A673 (cell line): Measurements from ENCODE around the gene FBXW8.

ENCODE experiments used
- EZH2 ChIP-seq: fragments of 200-600 bp; sonication (generic); IDR thresholded peaks from 2 replicates; pipeline ENCODE4 v1.6.1; 2017; ENCODE audit warnings: borderline replicate concordance, low read depth, mild to moderate bottlenecking, mixed read lengths, antibody characterized with exemption, low read length; ENCODE audit not compliant: poor library complexity, severe bottlenecking
- TF ChIP-seq, protein P1 (sequence below): fragments of 300-800, 200-600 bp; sonication (generic); conservative IDR thresholded peaks from 2 replicates; pipeline ENCODE4 v1.5.1; 2017; ENCODE audit warnings: low read depth, mild to moderate bottlenecking, antibody characterized with exemption, low read length, moderate library complexity, mixed read lengths

DNA sequence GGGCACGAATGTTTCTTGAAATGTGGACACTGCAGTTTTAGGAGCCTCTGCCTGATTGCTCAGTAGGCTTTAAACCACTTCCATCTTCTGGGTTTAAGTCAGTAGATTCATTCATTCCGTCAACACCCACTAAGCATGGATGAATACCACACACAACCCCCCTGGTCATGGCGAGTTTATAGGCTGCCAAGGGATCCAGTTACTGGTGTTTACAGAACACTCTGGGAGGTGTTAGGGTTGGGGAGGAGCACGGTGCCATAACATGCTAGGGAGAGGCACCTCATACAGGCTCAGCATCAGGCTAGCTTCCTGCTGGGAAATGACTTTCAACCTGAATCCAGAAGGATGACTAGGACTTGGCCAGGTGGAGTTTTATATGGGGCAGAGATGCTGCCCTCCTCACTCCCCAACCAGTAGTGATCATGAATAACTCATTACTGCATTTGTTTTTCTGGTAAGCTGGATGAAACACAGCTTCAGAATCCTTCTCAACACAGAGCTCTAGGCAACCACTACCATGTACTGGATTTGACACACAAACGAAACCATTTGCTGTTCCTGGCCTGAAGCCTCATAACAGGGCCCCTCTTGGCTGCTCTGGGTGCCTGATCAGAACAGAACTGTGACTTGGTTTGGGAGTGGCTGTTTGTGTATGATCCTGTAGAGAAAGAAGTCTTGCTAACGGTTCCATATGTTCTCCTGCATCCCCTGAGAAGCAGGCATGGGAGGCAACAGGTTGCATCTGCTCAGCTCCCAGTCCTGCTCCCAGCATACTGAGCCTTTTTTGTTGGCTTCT is 47.9 kb downstream of the FBXW8 start:
- TF ChIP-seq, protein P1, sequence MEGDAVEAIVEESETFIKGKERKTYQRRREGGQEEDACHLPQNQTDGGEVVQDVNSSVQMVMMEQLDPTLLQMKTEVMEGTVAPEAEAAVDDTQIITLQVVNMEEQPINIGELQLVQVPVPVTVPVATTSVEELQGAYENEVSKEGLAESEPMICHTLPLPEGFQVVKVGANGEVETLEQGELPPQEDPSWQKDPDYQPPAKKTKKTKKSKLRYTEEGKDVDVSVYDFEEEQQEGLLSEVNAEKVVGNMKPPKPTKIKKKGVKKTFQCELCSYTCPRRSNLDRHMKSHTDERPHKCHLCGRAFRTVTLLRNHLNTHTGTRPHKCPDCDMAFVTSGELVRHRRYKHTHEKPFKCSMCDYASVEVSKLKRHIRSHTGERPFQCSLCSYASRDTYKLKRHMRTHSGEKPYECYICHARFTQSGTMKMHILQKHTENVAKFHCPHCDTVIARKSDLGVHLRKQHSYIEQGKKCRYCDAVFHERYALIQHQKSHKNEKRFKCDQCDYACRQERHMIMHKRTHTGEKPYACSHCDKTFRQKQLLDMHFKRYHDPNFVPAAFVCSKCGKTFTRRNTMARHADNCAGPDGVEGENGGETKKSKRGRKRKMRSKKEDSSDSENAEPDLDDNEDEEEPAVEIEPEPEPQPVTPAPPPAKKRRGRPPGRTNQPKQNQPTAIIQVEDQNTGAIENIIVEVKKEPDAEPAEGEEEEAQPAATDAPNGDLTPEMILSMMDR: no peak
- no peak for TF ChIP-seq EZH2
